ENCODE measurements around the gene NELL2.

The NELL2 gene

DNA sequence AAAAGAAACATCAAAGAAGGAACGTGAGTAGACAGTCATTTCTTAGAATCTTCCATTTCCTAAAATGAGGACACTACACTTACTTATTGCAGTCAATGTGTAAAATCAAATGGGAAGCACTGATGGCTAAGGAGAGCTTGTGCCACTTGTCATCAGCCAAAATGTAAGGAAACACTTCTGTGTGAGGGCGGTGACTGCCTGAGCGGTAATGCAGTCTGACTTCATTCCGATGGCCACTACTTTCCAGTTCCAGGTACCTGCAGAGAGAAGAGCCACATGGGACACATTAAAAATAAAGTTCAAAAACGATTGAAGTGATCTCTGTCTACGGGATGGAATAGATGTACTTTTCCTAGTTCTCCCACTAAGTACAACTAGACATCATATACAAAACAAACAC is 96.3 kb downstream of the NELL2 start:
- H3K9ac ChIP-seq (ENCODE audit: low read depth, low read length) = no peak overlapping the region
- no peaks in the 10 kb centered on the region; the same call in 1 of the 2 replicates for H3K4me1 ChIP-seq (ENCODE audit: control insufficient read depth, insufficient read depth, low read length)
- H3K9me3 ChIP-seq (ENCODE audit: control insufficient read depth, insufficient read depth, low read length) = no peaks in the 10 kb centered on the region
- no peak overlapping the region for H3K4me3 ChIP-seq (ENCODE audit: low read depth, low read length)
- no peaks in the 10 kb centered on the region for H3K27me3 ChIP-seq (ENCODE audit: control insufficient read depth, insufficient read depth, low read length)
- peaks cover 8% of the 10 kb centered on the region for H3K36me3 ChIP-seq (ENCODE audit: control insufficient read depth, insufficient read depth, low read length)
- H3K27ac ChIP-seq (ENCODE audit: low read depth, low read length) = no peak overlapping the region

DNA sequence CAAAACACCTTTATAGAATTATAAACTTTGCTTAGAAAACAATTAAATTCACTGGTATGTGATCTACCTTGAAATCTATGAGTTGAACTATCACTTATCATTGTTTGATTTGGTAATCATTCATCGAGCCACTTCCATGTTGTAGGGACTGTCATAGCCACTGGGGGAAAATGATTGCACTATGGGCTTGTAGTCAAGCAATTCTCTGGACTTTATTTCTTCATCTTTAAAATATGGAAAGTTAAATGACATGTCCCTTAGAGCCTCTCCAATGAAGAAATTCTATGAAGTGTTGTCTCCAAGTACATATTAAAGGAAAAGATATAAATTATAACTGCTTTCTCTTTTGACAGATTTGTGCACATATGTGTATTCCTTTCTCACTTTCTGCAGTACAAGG is 97.3 kb downstream of the NELL2 start:
- no peak overlapping the region for H3K27ac ChIP-seq (ENCODE audit: low read depth, low read length)
- H3K9me3 ChIP-seq (ENCODE audit: control insufficient read depth, insufficient read depth, low read length) = no peaks in the 10 kb centered on the region
- H3K4me1 ChIP-seq (ENCODE audit: control insufficient read depth, insufficient read depth, low read length) = no peaks in the 10 kb centered on the region; the same call in 1 of the 2 replicates

DNA sequence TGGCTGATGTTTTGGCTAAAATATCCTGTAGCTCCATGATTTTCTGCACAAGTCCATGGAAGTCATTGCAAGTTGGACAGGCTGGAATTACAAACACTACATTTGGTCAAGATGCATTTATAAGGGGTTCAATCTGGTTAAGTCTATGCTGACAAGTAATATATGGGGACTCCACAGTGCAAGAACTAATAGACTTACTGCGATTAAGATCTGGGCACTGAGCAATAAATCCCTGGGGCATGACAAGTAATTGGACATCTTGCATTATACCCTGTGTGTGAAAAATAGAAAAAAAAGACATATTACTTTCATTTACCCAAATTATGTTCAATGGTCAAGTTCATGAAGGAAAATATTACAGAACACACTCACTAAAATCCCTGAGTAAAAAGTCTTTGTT is 99.1 kb downstream of the NELL2 start:
- Histone ChIP-seq H3K4me1 (ENCODE audit: control insufficient read depth, insufficient read depth, low read length) (no peaks in the 10 kb centered on the region), H3K36me3 (ENCODE audit: control insufficient read depth, insufficient read depth, low read length) (peaks cover 16% of the 10 kb centered on the region), H3K9ac (ENCODE audit: low read depth, low read length) (no peak overlapping the region), H3K4me3 (ENCODE audit: low read depth, low read length) (no peak overlapping the region), H3K27me3 (ENCODE audit: control insufficient read depth, insufficient read depth, low read length) (no peaks in the 10 kb centered on the region), H3K27ac (ENCODE audit: low read depth, low read length) (no peak overlapping the region), H3K9me3 (ENCODE audit: control insufficient read depth, insufficient read depth, low read length) (no peaks in the 10 kb centered on the region)

More for the DNA sequence above, 97.3 kb downstream of the NELL2 start:
- peaks cover 16% of the 10 kb centered on the region for H3K36me3 ChIP-seq (ENCODE audit: control insufficient read depth, insufficient read depth, low read length)
- no peak overlapping the region for H3K4me3 ChIP-seq (ENCODE audit: low read depth, low read length)
- H3K9ac ChIP-seq (ENCODE audit: low read depth, low read length) = no peak overlapping the region
- no peaks in the 10 kb centered on the region for H3K27me3 ChIP-seq (ENCODE audit: control insufficient read depth, insufficient read depth, low read length)

DNA sequence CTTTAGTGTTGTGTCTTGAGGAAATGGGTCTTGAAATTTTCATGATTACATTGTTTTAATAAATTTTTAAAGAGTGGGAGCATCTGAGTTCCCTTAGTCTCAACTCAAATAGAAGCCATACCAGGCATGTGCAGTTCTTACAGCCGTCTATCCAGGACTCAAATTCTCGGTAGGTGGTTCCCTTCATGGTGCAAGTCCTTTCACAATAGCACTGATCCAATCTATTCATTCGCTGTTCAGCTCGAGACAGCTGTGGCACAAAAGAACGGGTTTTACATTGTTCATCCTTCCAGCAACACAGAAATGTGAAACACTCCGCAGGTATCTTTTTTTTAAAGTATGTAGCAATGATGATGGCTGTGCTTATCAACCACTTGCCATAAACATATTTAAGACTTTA is 100.2 kb downstream of the NELL2 start:
- Histone ChIP-seq H3K4me1 (ENCODE audit: control insufficient read depth, insufficient read depth, low read length) (peaks cover 10% of the 10 kb centered on the region), H3K4me3 (ENCODE audit: low read depth, low read length) (no peak overlapping the region), H3K36me3 (ENCODE audit: control insufficient read depth, insufficient read depth, low read length) (peaks cover 16% of the 10 kb centered on the region), H3K27me3 (ENCODE audit: control insufficient read depth, insufficient read depth, low read length) (no peaks in the 10 kb centered on the region), H3K27ac (ENCODE audit: low read depth, low read length) (no peak overlapping the region), H3K9me3 (ENCODE audit: control insufficient read depth, insufficient read depth, low read length) (no peaks in the 10 kb centered on the region), H3K9ac (ENCODE audit: low read depth, low read length) (no peak overlapping the region)

DNA sequence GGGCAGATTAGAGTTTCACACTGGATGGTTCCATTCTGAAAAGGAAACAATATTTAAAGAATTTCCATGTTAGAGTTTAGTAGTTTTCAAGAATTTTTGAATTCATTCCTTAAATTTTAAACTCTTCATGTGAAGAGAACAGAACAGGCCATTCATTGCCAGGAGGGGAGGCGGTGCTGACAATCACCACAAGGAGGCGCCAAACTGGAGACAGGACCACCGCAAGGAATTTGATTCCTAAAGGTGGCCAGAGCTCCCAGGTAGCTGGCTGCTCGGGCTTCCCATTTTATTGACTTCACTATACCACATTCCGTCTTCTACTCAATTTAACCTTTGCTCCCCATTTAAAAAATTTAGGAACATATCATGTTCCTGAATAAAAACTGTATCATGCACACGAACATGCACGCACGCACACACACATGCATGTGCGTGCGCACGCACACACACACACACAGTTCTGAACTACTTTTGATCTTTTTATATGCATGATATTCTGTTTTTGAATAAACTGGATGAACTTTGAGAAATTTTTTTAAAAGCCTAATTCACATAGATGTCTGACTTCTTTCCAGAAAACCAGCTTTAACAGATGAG is 101.2 kb downstream of the NELL2 start:
- Histone ChIP-seq H3K27me3 (ENCODE audit: control insufficient read depth, insufficient read depth, low read length) (no peaks in the 10 kb centered on the region), H3K27ac (ENCODE audit: low read depth, low read length) (no peak overlapping the region), H3K36me3 (ENCODE audit: control insufficient read depth, insufficient read depth, low read length) (peaks cover 16% of the 10 kb centered on the region), H3K9me3 (ENCODE audit: control insufficient read depth, insufficient read depth, low read length) (no peaks in the 10 kb centered on the region), H3K9ac (ENCODE audit: low read depth, low read length) (no peak overlapping the region), H3K4me3 (ENCODE audit: low read depth, low read length) (no peak overlapping the region), H3K4me1 (ENCODE audit: control insufficient read depth, insufficient read depth, low read length) (peaks cover 14% of the 10 kb centered on the region)

DNA sequence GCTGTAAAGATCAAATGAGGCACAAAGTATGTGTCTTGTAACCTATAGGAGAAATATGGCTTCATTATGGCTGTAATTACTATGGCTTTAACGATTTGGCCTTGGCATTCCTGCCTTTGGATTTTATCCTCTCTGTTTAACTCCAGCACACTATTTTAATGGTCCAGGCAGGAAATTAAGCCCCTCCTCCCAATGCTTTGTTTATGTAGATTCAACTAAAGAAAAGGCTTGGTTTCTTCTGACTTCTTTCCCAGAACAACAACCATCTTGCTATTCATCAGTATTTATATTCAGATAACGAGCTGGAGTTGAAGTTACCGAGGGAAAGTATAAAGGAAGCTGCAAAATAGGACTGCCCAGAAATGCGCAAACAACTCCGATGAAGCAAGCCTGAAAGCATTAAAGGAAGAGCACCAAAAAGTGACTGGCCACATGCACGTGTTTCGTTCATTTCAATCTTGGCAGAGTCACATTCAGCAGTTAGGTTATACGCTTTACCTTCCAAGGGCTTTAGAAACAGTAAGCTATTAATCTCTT is 104.6 kb downstream of the NELL2 start:
- Histone ChIP-seq H3K4me1 (ENCODE audit: control insufficient read depth, insufficient read depth, low read length) (peaks cover 14% of the 10 kb centered on the region), H3K9ac (ENCODE audit: low read depth, low read length) (no peak overlapping the region), H3K27me3 (ENCODE audit: control insufficient read depth, insufficient read depth, low read length) (no peaks in the 10 kb centered on the region), H3K4me3 (ENCODE audit: low read depth, low read length) (no peak overlapping the region), H3K9me3 (ENCODE audit: control insufficient read depth, insufficient read depth, low read length) (no peaks in the 10 kb centered on the region), H3K27ac (ENCODE audit: low read depth, low read length) (no peak overlapping the region), H3K36me3 (ENCODE audit: control insufficient read depth, insufficient read depth, low read length) (peaks cover 12% of the 10 kb centered on the region)

DNA sequence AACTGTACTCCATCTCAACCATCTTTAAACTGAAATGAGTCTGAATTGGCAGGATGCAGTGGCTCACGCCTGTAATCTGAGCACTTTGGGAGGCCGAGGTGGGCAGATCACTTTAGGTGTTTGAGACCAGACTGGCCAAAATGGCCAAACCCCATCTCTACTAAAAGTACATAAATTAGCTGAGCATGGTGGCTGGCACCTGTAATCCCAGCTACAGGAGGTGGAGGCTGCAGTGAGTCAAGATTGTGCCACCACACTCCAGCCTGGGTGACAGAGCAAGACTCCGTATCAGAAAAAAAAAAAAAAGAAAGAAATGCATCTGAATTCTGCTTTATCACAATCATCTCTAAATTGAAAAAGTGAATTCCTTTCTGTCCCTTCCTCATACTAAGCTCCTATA is 110.3 kb downstream of the NELL2 start:
- no peaks in the 10 kb centered on the region for H3K9me3 ChIP-seq (ENCODE audit: control insufficient read depth, insufficient read depth, low read length)
- peaks cover 35% of the 10 kb centered on the region for H3K4me1 ChIP-seq (ENCODE audit: control insufficient read depth, insufficient read depth, low read length)
- no peaks in the 10 kb centered on the region for H3K27me3 ChIP-seq (ENCODE audit: control insufficient read depth, insufficient read depth, low read length)
- no peak overlapping the region for H3K27ac ChIP-seq (ENCODE audit: low read depth, low read length)
- no peak overlapping the region for H3K9ac ChIP-seq (ENCODE audit: low read depth, low read length)
- no peaks in the 10 kb centered on the region for H3K36me3 ChIP-seq (ENCODE audit: control insufficient read depth, insufficient read depth, low read length)
- H3K4me3 ChIP-seq (ENCODE audit: low read depth, low read length) = no peak overlapping the region

DNA sequence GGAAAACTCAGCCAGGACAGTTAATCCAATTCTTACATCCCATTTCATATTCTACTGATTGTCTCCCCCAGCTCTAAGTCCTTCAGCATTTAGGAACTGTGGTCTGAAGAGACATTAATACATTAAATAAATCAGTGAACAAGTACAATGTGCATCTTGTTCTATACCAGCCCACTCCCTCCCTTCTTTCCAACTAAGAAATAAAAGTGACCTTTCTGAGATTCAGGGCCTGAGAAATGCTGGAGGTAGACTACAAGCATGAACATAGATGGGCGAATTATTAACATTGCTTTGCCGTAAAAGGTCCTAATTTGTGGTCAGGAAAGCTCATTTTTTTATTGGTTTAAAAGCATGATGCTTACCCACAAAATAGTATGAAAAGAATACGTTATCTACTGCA is 113.1 kb downstream of the NELL2 start:
- H3K27me3 ChIP-seq (ENCODE audit: control insufficient read depth, insufficient read depth, low read length) = no peaks in the 10 kb centered on the region
- H3K9ac ChIP-seq (ENCODE audit: low read depth, low read length) = no peak overlapping the region
- no peak overlapping the region for H3K4me3 ChIP-seq (ENCODE audit: low read depth, low read length)
- H3K27ac ChIP-seq (ENCODE audit: low read depth, low read length) = no peak overlapping the region
- no peaks in the 10 kb centered on the region for H3K9me3 ChIP-seq (ENCODE audit: control insufficient read depth, insufficient read depth, low read length)
- H3K36me3 ChIP-seq (ENCODE audit: control insufficient read depth, insufficient read depth, low read length) = no peaks in the 10 kb centered on the region
- peaks cover 32% of the 10 kb centered on the region for H3K4me1 ChIP-seq (ENCODE audit: control insufficient read depth, insufficient read depth, low read length)

DNA sequence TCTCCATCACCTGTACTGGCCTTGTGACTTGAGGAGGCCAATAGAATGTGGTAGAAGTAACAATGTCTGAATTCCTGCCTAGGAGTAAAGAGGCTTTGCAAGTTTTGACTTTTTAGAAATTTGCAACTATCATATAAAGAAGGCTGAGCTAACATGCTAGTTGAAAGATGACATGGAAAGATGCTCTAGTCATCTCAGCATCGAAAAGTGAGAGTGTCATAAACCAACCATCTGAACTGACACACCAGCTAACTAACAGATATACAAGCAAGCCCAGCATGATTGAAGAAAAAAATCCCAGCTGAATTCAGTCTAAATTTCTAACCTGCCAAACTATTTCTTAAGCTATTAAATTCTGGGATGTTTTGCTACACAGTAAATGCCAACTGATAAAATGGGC is 116.8 kb downstream of the NELL2 start:
- Histone ChIP-seq H3K4me3 (ENCODE audit: low read depth, low read length) (no peak overlapping the region), H3K9me3 (ENCODE audit: control insufficient read depth, insufficient read depth, low read length) (no peaks in the 10 kb centered on the region), H3K27ac (ENCODE audit: low read depth, low read length) (no peak overlapping the region), H3K9ac (ENCODE audit: low read depth, low read length) (no peak overlapping the region), H3K4me1 (ENCODE audit: control insufficient read depth, insufficient read depth, low read length) (peaks cover 22% of the 10 kb centered on the region), H3K36me3 (ENCODE audit: control insufficient read depth, insufficient read depth, low read length) (no peaks in the 10 kb centered on the region), H3K27me3 (ENCODE audit: control insufficient read depth, insufficient read depth, low read length) (no peaks in the 10 kb centered on the region)

DNA sequence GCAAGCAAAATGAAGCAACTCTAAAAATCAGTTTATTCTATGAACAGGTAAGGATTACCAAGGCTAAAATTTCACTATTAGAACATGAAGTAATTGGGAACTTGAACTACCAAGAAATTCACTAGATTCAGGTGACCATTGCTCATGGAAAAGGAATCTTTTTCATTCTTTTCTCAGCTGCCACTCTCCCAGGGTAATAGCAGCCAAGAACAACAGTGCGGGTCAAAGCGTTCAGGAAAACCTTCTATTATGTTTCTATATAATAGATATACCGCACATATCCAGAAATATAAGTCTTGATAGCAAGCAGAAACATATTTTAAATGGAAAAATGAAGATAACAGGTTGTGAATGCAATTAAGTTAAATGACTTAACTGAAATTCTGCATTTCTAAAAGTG is 125.6 kb downstream of the NELL2 start:
- H3K9ac ChIP-seq (ENCODE audit: low read depth, low read length) = no peak overlapping the region
- H3K27ac ChIP-seq (ENCODE audit: low read depth, low read length) = no peak overlapping the region
- no peaks in the 10 kb centered on the region for H3K4me1 ChIP-seq (ENCODE audit: control insufficient read depth, insufficient read depth, low read length)
- H3K36me3 ChIP-seq (ENCODE audit: control insufficient read depth, insufficient read depth, low read length) = no peaks in the 10 kb centered on the region
- no peak overlapping the region for H3K4me3 ChIP-seq (ENCODE audit: low read depth, low read length)
- no peaks in the 10 kb centered on the region for H3K27me3 ChIP-seq (ENCODE audit: control insufficient read depth, insufficient read depth, low read length)
- H3K9me3 ChIP-seq (ENCODE audit: control insufficient read depth, insufficient read depth, low read length) = no peaks in the 10 kb centered on the region

DNA sequence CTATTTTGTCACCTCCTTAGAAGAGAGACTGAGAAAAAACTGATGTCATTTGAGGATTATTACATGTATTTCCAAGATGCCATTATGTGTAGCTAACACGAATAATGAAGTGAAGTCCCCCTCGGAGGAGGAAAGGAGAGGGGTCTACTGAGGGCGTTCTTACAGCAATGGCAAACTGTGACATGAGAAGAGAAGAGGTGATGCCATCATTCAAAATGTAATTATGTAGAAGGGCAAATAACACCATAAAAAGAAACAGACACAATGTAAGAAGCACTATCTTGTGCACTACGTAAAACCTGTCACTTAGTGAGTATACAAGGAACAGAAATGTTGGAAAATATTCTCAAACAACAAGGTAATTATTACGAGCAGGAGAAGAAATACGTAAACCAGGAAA is 126.5 kb downstream of the NELL2 start:
- no peaks in the 10 kb centered on the region for H3K9me3 ChIP-seq (ENCODE audit: control insufficient read depth, insufficient read depth, low read length)
- H3K4me1 ChIP-seq (ENCODE audit: control insufficient read depth, insufficient read depth, low read length) = no peaks in the 10 kb centered on the region
- no peak overlapping the region for H3K27ac ChIP-seq (ENCODE audit: low read depth, low read length)
- no peaks in the 10 kb centered on the region for H3K36me3 ChIP-seq (ENCODE audit: control insufficient read depth, insufficient read depth, low read length)
- no peak overlapping the region for H3K4me3 ChIP-seq (ENCODE audit: low read depth, low read length)
- no peak overlapping the region for H3K9ac ChIP-seq (ENCODE audit: low read depth, low read length)
- H3K27me3 ChIP-seq (ENCODE audit: control insufficient read depth, insufficient read depth, low read length) = no peaks in the 10 kb centered on the region
